GM19351 (cell line): ENCODE measurements around the gene KRTAP1-4.
"Not testable (repeated sequence)": the region's sequence is repeated elsewhere in the genome, so short reads cannot be mapped to it uniquely, and the experiment has no call there.

Source experiments
- ATAC-seq: cut with Tn5 transposase; IDR thresholded peaks from one replicate; pipeline ENCODE4 v1.9.1; 2021; ENCODE audit warnings: mild to moderate bottlenecking, moderate library complexity; ENCODE audit not compliant: unreplicated experiment

KRTAP1-4 gene

GRCh38 chr17:41048441-41048840 is 18.4 kb upstream of the KRTAP1-4 start:
- no peak for ATAC-seq

- ATAC-seq, result not testable (repeated sequence)
These were observed 16.9 kb upstream of the KRTAP1-4 start, which contains the start of gene KRTAP2-1 for GRCh38 chr17:41046735-41047465. Gene KRTAP2-1 (minus strand): TSS chr17:41047316. CDS start chr17:41047267, 49 bp downstream.

GRCh38 chr17:41042953-41043352 is 13.0 kb upstream of the KRTAP1-4 start:
- no peak for ATAC-seq

GRCh38 chr17:41040783-41041571 is 11.0 kb upstream of the KRTAP1-4 start, which contains the start of gene KRTAP1-1:
Gene KRTAP1-1 (minus strand): TSS chr17:41041450. CDS start chr17:41041397, 53 bp downstream.
- not testable (repeated sequence) for ATAC-seq

GRCh38 chr17:41037853-41038350 is 7.9 kb upstream of the KRTAP1-4 start:
- ATAC-seq, result no peak

GRCh38 chr17:41034346-41034935 is 4.4 kb upstream of the KRTAP1-4 start, which contains the start of gene KRTAP1-3:
Gene KRTAP1-3 (minus strand): TSS chr17:41034874. CDS start chr17:41034821, 53 bp downstream.
- ATAC-seq, result not testable (repeated sequence)

- no peak for ATAC-seq
These were observed 3.1 kb downstream of the KRTAP1-4 start, which contains the start of gene KRTAP1-5 for GRCh38 chr17:41026715-41027471. Gene KRTAP1-5 (minus strand): TSS chr17:41027208. CDS start chr17:41027155, 53 bp downstream.

GRCh38 chr17:41024697-41025096 is 5.3 kb downstream of the KRTAP1-4 start:
- no peak for ATAC-seq

- no peak for ATAC-seq
These were observed 9.7 kb downstream of the KRTAP1-4 start for GRCh38 chr17:41020336-41020735.

- no peak for ATAC-seq
These were observed 10.6 kb downstream of the KRTAP1-4 start for GRCh38 chr17:41019415-41019814.

- no peak for ATAC-seq
These were observed 11.5 kb downstream of the KRTAP1-4 start for GRCh38 chr17:41018541-41018940.

- no peak for ATAC-seq
These were observed 13.3 kb downstream of the KRTAP1-4 start for GRCh38 chr17:41016578-41017215.

GRCh38 chr17:41015454-41015853 is 14.5 kb downstream of the KRTAP1-4 start:
- no peak for ATAC-seq

- no peak for ATAC-seq
These were observed 16.4 kb downstream of the KRTAP1-4 start for GRCh38 chr17:41013606-41014005.

GRCh38 chr17:41013181-41013580 is 16.8 kb downstream of the KRTAP1-4 start:
- ATAC-seq, result no peak

GRCh38 chr17:41012326-41013120 is 17.5 kb downstream of the KRTAP1-4 start:
- no peak for ATAC-seq

GRCh38 chr17:41010441-41010840 is 19.6 kb downstream of the KRTAP1-4 start:
- ATAC-seq, result no peak

GRCh38 chr17:41009936-41010335 is 20.1 kb downstream of the KRTAP1-4 start:
- no peak for ATAC-seq

GRCh38 chr17:41009301-41009760 is 20.7 kb downstream of the KRTAP1-4 start:
- no peak for ATAC-seq
